Measurements from ENCODE around the gene ASIC2. TPM values are rescaled to one million over a fixed set of nuclear protein-coding genes. Genes with fewer than 3 reads are reported as not detected.

The ASIC2 gene
- total RNA-seq, 1 experiment from 2014 or later: not detected

DNA sequence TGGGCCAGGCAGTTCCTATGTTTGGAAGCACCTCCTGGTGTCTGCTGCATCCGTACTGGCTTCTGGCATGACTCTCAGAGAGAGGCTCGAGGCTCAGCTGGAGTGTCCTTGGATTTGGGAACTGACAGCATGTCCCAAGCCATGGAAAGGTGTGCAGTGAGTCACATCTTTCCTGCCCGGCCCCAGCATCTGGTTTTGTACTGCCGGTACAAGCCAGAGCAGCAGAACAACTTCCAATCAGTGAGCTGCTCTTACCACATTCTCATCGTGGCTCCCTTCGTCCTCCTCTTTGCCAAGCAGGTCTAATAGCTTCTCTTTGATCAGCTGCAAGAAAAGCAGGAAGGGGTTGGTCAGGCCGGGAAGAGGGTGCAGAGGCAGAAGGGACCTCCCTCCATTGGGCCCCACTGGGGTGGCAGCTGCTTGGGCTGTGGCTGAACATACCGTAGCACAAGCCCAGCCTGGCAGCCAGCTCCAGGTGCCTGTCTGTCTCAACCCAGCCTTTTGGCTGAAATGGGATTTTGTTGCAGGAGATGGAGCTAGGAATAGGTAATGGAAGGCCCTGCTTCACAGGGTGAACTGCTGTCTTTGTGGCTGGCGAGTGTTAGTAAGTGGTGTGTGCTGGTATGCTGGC is 277.3 kb downstream of the ASIC2 start:
- Histone ChIP-seq H3K27ac (ENCODE audit: low read depth, low read length) (no peak overlapping the region), H3K79me2 (ENCODE audit: insufficient read depth, low read length) (no peaks in the 10 kb centered on the region), H3K4me2 (ENCODE audit: low read length) (no peak overlapping the region), H3K36me3 (ENCODE audit: control insufficient read depth in 1 of 2, insufficient read depth in 2 of 2, low read length in 2 of 2) (no peaks in the 10 kb centered on the region), H3K9me3 (ENCODE audit: control insufficient read depth in 1 of 2, insufficient read depth in 1 of 2, low read depth in 1 of 2, low read length in 2 of 2) (no peaks in the 10 kb centered on the region), H4K20me1 (ENCODE audit: insufficient read depth) (no peaks in the 10 kb centered on the region), H3K27me3 (ENCODE audit: insufficient read depth, low read length) (peaks cover 8% of the 10 kb centered on the region; the same call in 1 of the 2 replicates), H3K9me2 (ENCODE audit: insufficient read depth) (no peaks in the 10 kb centered on the region), H3K4me1 (ENCODE audit: control insufficient read depth in 1 of 2, insufficient read depth in 2 of 2, low read length in 2 of 2) (peaks cover 0 to 8% of the 10 kb centered on the region in 2 experiments; a peak in 1 of 4 replicates), H2AFZ (ENCODE audit: low read depth, low read length, poor library complexity, severe bottlenecking) (no peak overlapping the region), H3K9ac (ENCODE audit: low read length) (no peak overlapping the region), H3K4me3 (replicated peaks in 1 of 2; ENCODE audit: low read depth in 1 of 2, low read length in 2 of 2) (no peak overlapping the region)
- CTCF ChIA-PET: interaction anchor here (1.4 kb wide), 1 partner anchor 233 kb away, joined by 5 read pairs; no protein-coding TSS in a partner anchor
- no TSS peak for BruUV-seq (replicated peaks)
- RAD21 ChIA-PET (ENCODE audit: low non-redundant PET in 1 of 2, low total read pairs in 2 of 2, uncharacterized antibody in 2 of 2, unreplicated experiment in 2 of 2): no interaction called here
- ATAC-seq (no peak), DNase-seq (ENCODE audit: low read depth, low spot score) (no peak)
- POLR2A ChIA-PET: no interaction called here
- TF ChIP-seq CEBPB (IDR thresholded peaks at IDR 0.05; ENCODE audit: low read depth) (no peak), ZNF274 (IDR thresholded peaks at IDR 0.05; ENCODE audit: low read depth, low read length) (no peak), CBX3 (IDR thresholded peaks at IDR 0.05; ENCODE audit: low read depth) (no peak), POLR2AphosphoS5 (IDR thresholded peaks at IDR 0.05; ENCODE audit: low read depth, low read length) (no peak), MAX (IDR thresholded peaks at IDR 0.05) (no peak), ELF1 (IDR thresholded peaks at IDR 0.05; ENCODE audit: borderline replicate concordance, low read depth) (no peak), POLR2A (IDR thresholded peaks at IDR 0.05; ENCODE audit: borderline replicate concordance, extremely low read depth, insufficient read depth, insufficient read length) (no peak), TCF7L2 (IDR thresholded peaks at IDR 0.05; ENCODE audit: borderline replicate concordance, extremely low read depth, insufficient read depth, insufficient read length) (no peak), SIN3A (IDR thresholded peaks at IDR 0.05; ENCODE audit: low read depth) (no peak)
- TF ChIP-seq, protein P1, sequence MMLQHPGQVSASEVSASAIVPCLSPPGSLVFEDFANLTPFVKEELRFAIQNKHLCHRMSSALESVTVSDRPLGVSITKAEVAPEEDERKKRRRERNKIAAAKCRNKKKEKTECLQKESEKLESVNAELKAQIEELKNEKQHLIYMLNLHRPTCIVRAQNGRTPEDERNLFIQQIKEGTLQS (IDR thresholded peaks at IDR 0.05): no peak
- TF ChIP-seq, protein P2, sequence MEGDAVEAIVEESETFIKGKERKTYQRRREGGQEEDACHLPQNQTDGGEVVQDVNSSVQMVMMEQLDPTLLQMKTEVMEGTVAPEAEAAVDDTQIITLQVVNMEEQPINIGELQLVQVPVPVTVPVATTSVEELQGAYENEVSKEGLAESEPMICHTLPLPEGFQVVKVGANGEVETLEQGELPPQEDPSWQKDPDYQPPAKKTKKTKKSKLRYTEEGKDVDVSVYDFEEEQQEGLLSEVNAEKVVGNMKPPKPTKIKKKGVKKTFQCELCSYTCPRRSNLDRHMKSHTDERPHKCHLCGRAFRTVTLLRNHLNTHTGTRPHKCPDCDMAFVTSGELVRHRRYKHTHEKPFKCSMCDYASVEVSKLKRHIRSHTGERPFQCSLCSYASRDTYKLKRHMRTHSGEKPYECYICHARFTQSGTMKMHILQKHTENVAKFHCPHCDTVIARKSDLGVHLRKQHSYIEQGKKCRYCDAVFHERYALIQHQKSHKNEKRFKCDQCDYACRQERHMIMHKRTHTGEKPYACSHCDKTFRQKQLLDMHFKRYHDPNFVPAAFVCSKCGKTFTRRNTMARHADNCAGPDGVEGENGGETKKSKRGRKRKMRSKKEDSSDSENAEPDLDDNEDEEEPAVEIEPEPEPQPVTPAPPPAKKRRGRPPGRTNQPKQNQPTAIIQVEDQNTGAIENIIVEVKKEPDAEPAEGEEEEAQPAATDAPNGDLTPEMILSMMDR (IDR thresholded peaks at IDR 0.05 in 2 of 3, conservative IDR thresholded peaks at IDR 0.05 in 1 of 3; ENCODE audit: borderline replicate concordance in 1 of 3, insufficient read depth in 1 of 3, low read depth in 2 of 3, low read length in 2 of 3): no peak
- TF ChIP-seq, protein P3, sequence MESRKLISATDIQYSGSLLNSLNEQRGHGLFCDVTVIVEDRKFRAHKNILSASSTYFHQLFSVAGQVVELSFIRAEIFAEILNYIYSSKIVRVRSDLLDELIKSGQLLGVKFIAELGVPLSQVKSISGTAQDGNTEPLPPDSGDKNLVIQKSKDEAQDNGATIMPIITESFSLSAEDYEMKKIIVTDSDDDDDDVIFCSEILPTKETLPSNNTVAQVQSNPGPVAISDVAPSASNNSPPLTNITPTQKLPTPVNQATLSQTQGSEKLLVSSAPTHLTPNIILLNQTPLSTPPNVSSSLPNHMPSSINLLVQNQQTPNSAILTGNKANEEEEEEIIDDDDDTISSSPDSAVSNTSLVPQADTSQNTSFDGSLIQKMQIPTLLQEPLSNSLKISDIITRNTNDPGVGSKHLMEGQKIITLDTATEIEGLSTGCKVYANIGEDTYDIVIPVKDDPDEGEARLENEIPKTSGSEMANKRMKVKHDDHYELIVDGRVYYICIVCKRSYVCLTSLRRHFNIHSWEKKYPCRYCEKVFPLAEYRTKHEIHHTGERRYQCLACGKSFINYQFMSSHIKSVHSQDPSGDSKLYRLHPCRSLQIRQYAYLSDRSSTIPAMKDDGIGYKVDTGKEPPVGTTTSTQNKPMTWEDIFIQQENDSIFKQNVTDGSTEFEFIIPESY (IDR thresholded peaks at IDR 0.05; ENCODE audit: extremely low read depth, insufficient replicate concordance, low read length): no peak
- intact Hi-C loops (cut with micrococcal nuclease): no loop called here
